Ovary (tissue), 9 donors: ENCODE data around the gene KCMF1. TPM values are rescaled to one million over a fixed set of nuclear protein-coding genes. Genes with fewer than 3 reads are reported as not detected.

Source experiments
- DNase-seq, 5 donors: peaks; one replicate each; pipeline ENCODE4 v3.0.0-alpha.2; 2019 to 2020
- H3K27ac ChIP-seq, 2 donors: fragments of 200-600 bp; one replicate each; pipeline versions ENCODE4 v1.5.1 to v1.8.0; 2019 to 2022
- H3K27me3 ChIP-seq: fragments of 200-600 bp; one replicate; pipeline ENCODE4 v1.8.0; 2022
- H3K36me3 ChIP-seq: fragments of 200-600 bp; sonication (generic); one replicate; pipeline ENCODE4 v1.5.1; 2019
- H3K4me1 ChIP-seq: one replicate; pipeline ENCODE4 v1.8.1; 2013; ENCODE audit warnings: mild to moderate bottlenecking, moderate library complexity; ENCODE audit not compliant: insufficient read depth
- H3K4me3 ChIP-seq: fragments of 200-600 bp; sonication (generic); one replicate; pipeline ENCODE4 v1.5.1; 2017
- H3K9me3 ChIP-seq, 2 donors: fragments of 200-600 bp in 1 of 2; sonication (generic) in 1 of 2; one replicate each; pipeline versions ENCODE4 v1.5.1 to v1.8.1; 2013 to 2019; ENCODE audit warnings: mild to moderate bottlenecking in 1 of 2, moderate library complexity in 1 of 2
- CTCF ChIP-seq, 3 donors: fragments of 450-650 bp in 2 of 3; fragments of 200-600 bp in 1 of 3; IDR thresholded peaks; one replicate each; pipeline versions ENCODE4 v1.5.1 to v1.8.0; 2016 to 2022; ENCODE audit warnings: antibody characterized with exemption in 3 of 3, mild to moderate bottlenecking in 1 of 3
- EP300 ChIP-seq: sonication (generic); formaldehyde crosslinking; IDR thresholded peaks from one replicate; pipeline ENCODE4 v1.6.1; 2017; ENCODE audit warnings: antibody characterized with exemption
- POLR2A ChIP-seq: fragments of 450-650 bp; IDR thresholded peaks from one replicate; pipeline ENCODE4 v1.6.1; 2017; ENCODE audit warnings: antibody characterized with exemption, mild to moderate bottlenecking, moderate library complexity
- WGBS, 3 donors: extraction: QIAGEN DNeasy Blood & Tissue Kit in 1 of 3; methylation state at CpG; one replicate each; pipeline versions ENCODE4 v1.1.5 to v1.1.7; 2013 to 2017; 5-methylcytosine and 5-hydroxymethylcytosine counted together
- intact Hi-C, 4 donors: fragments of 100-400 bp; cut with DNase I; formaldehyde crosslinking; loops; one replicate each; pipeline versions ENCODE4 v1.11.0 to v1.15.1; 2022 to 2023
- polyA plus RNA-seq, 2 donors: library from polyadenylated mRNA; stranded (reverse); fragments of 200-250 nt in 1 of 2; fragments of 350-450 nt in 1 of 2; fragmentation: Illumina TruSeq in 1 of 2; extraction: RNeasy Lipid Tissue Mini Kit (QIAGEN cat#74804) in 1 of 2; gene quantifications; one replicate each; pipeline ENCODE4 v1.2.3, GENCODE V29; 2013 to 2014
- total RNA-seq, 7 donors: library from RNA; depleted of rRNA in 2 of 7; stranded (reverse); fragments of >200 nt in 2 of 7; fragmentation: NEBNext Ultra II Directional in 3 of 7; extraction: Animal tissue kit (Norgen Biotek cat#: 25700) in 3 of 7; gene quantifications; one replicate each; pipeline versions ENCODE4 v1.1.0 to v1.2.4, GENCODE V29; 2016 to 2023
- donor health status: DM: no; HTN: no; CAD: no; lungs with moderate emphysema.
- donor health status: DM: no; HTN: no; CAD: no.
- donor health status: Bipolar disorder and iron deficiency.
- donor health status: DM: yes; HTN: yes; CAD: no.
- donor health status: DM: no; HTN: no; CAD: no.
- donor health status: DM: yes; HTN: yes; CAD: no.

KCMF1 gene
- total and polyA plus RNA-seq, 9 donors = 21.9 to 58.7 (median 53.3) TPM

- WGBS, 3 donors = 69 to 85% (median 74%) methylated on average over 3 of the region's 3 CpGs
- H3K4me1 ChIP-seq = peaks cover 7% of the 10 kb centered on the region
- TF ChIP-seq POLR2A (no peak), CTCF (IDR thresholded peaks at IDR 0.05) (no peak), EP300 (no peak)
- no peak for DNase-seq
- no peak overlapping the region for H3K4me3 ChIP-seq
- intact Hi-C loops = no loop called here
- no peak overlapping the region for H3K27ac ChIP-seq
- H3K27me3 ChIP-seq = no peaks in the 10 kb centered on the region
- no peaks in the 10 kb centered on the region for H3K9me3 ChIP-seq
- no peaks in the 10 kb centered on the region for H3K36me3 ChIP-seq
These were observed 45.5 kb downstream of the KCMF1 start for GRCh38 chr2:85016446-85016845.

- no peak overlapping the region for H3K27ac ChIP-seq
- 18 to 26% (median 19%) methylated on average over 5 of the region's 5 CpGs for WGBS, 3 donors
These were observed 46.6 kb downstream of the KCMF1 start for GRCh38 chr2:85017411-85018048.

GRCh38 chr2:85018049-85018447, 47.1 kb downstream of the KCMF1 start:
- H3K36me3 ChIP-seq = no peaks in the 10 kb centered on the region
- peaks cover 3% of the 10 kb centered on the region for H3K4me1 ChIP-seq
- H3K27ac ChIP-seq = no peak overlapping the region
- DNase-seq = no peak
- no peaks in the 10 kb centered on the region for H3K27me3 ChIP-seq
- H3K9me3 ChIP-seq = no peaks in the 10 kb centered on the region
- intact Hi-C loops = no loop called here
- no peak overlapping the region for H3K4me3 ChIP-seq
- WGBS, 3 donors = 86 to 93% (median 90%) methylated on average over 8 of the region's 8 CpGs
- no peak for TF ChIP-seq EP300
- no peak for TF ChIP-seq POLR2A
- TF ChIP-seq CTCF (IDR thresholded peaks at IDR 0.05) = no peak

More at GRCh38 chr2:85017411-85018048, 46.6 kb downstream of the KCMF1 start:
- DNase-seq = no peak
- intact Hi-C loops = no loop called here
- Histone ChIP-seq H3K9me3 (no peaks in the 10 kb centered on the region), H3K4me1 (peaks cover 3% of the 10 kb centered on the region), H3K27me3 (no peaks in the 10 kb centered on the region), H3K36me3 (no peaks in the 10 kb centered on the region), H3K4me3 (no peak overlapping the region)
- no peak for TF ChIP-seq CTCF (IDR thresholded peaks at IDR 0.05)
- TF ChIP-seq POLR2A = no peak
- no peak for TF ChIP-seq EP300

- intact Hi-C loops = no loop called here
- Histone ChIP-seq H3K27me3 (no peaks in the 10 kb centered on the region), H3K4me3 (no peak overlapping the region), H3K27ac (no peak overlapping the region), H3K4me1 (peaks cover 2% of the 10 kb centered on the region), H3K36me3 (no peaks in the 10 kb centered on the region), H3K9me3 (no peaks in the 10 kb centered on the region)
- no peak for DNase-seq
- TF ChIP-seq EP300 (no peak), CTCF (IDR thresholded peaks at IDR 0.05) (no peak), POLR2A (no peak)
These were observed 48.2 kb downstream of the KCMF1 start for GRCh38 chr2:85019121-85019520.
